Fibroblast of mammary gland (primary cell): ENCODE measurements around the gene SF3A1.

Source experiments
- DNase-seq: peaks from one replicate; pipeline ENCODE4 v3.0.0-alpha.2; 2010; ENCODE audit warnings: low read depth
- H3K4me3 ChIP-seq: 2 replicates; pipeline ENCODE4 v1.5.1; 2011; ENCODE audit warnings: low read depth, mild to moderate bottlenecking, low read length, moderate library complexity; ENCODE audit not compliant: control insufficient read depth
- TF ChIP-seq, protein P1 (sequence below): conservative IDR thresholded peaks from 2 replicates; pipeline ENCODE4 v1.5.1; 2011; ENCODE audit warnings: low read depth, low read length, inconsistent platforms; ENCODE audit not compliant: control insufficient read depth, insufficient read depth

SF3A1 gene

GRCh38 chr22:30323246-30323645 lies 33.4 kb downstream of the SF3A1 start:
- no peak for DNase-seq
- TF ChIP-seq, protein P1, sequence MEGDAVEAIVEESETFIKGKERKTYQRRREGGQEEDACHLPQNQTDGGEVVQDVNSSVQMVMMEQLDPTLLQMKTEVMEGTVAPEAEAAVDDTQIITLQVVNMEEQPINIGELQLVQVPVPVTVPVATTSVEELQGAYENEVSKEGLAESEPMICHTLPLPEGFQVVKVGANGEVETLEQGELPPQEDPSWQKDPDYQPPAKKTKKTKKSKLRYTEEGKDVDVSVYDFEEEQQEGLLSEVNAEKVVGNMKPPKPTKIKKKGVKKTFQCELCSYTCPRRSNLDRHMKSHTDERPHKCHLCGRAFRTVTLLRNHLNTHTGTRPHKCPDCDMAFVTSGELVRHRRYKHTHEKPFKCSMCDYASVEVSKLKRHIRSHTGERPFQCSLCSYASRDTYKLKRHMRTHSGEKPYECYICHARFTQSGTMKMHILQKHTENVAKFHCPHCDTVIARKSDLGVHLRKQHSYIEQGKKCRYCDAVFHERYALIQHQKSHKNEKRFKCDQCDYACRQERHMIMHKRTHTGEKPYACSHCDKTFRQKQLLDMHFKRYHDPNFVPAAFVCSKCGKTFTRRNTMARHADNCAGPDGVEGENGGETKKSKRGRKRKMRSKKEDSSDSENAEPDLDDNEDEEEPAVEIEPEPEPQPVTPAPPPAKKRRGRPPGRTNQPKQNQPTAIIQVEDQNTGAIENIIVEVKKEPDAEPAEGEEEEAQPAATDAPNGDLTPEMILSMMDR, result no peak
- H3K4me3 ChIP-seq, result no peak overlapping the region

- no peak for DNase-seq
- TF ChIP-seq, protein P1, result no peak
These were observed 35.2 kb downstream of the SF3A1 start for GRCh38 chr22:30321461-30321860.

GRCh38 chr22:30320021-30320556 lies 36.6 kb downstream of the SF3A1 start:
- TF ChIP-seq, protein P1, result no peak
- H3K4me3 ChIP-seq, result no peak overlapping the region
- DNase-seq, result no peak

More at GRCh38 chr22:30321461-30321860, 35.2 kb downstream of the SF3A1 start:
- no peak overlapping the region for H3K4me3 ChIP-seq

GRCh38 chr22:30318799-30319419 lies 37.8 kb downstream of the SF3A1 start:
- no peak overlapping the region for H3K4me3 ChIP-seq
- DNase-seq, result no peak
- TF ChIP-seq, protein P1, result no peak

DNA sequence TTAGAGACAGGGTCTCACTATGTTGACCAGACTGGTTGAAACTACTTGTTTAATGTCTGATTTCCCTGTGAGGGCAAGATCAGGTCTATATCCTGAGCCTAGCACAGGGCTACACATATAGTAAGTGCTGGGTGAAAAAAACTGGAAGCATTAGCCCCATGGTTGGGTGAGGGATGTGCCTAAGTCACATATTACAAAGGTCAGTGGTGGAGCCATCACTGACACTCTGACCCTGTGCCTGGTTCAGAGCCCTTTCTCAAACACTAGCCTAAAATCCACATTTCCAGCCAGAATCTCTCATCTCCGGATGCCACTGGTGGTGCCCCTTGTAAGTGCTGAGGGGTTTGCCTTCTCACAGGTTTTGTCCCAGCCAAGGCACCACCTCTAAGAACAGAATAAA lies 38.9 kb downstream of the SF3A1 start:
- no peak for DNase-seq
- TF ChIP-seq, protein P1, result no peak
- no peak overlapping the region for H3K4me3 ChIP-seq

GRCh38 chr22:30315962-30316576 lies 40.6 kb downstream of the SF3A1 start:
- no peak overlapping the region for H3K4me3 ChIP-seq
- no peak for DNase-seq

More at GRCh38 chr22:30315962-30316576, 40.6 kb downstream of the SF3A1 start:
- TF ChIP-seq, protein P1, result no peak
